Measurements from ENCODE around the gene HPX. TPM values are rescaled to one million over a fixed set of nuclear protein-coding genes. Genes with fewer than 3 reads are reported as not detected.

Gene HPX
- total RNA-seq: 0.29 TPM in 1 of 2 replicates, not detected in the other

DNA sequence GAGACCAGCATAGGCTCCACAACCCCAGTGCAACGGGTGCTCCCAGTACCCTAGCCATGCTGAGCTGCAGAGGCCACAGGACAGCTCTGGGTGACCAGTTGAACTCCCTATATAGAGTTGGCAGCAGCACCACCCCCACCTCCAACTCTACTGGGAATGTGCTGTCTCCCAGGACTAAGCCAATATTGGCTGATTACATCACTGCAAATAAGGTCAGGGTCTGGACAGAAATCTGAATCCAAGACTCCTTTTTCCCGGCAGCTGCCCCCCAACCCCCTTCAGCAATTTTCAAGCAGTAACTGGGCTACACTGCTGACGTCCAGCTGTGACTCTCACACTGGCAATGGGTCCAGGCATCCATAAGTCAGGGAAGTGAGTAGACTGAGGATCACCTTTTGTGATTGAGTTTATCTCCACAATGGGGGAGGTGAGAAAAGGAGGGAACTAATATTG lies at the start of gene HPX:
HPX (minus strand) TSS at position 82 of the 453 bp plus-strand sequence; CDS start at position 58, 24 bp downstream.

DNA sequence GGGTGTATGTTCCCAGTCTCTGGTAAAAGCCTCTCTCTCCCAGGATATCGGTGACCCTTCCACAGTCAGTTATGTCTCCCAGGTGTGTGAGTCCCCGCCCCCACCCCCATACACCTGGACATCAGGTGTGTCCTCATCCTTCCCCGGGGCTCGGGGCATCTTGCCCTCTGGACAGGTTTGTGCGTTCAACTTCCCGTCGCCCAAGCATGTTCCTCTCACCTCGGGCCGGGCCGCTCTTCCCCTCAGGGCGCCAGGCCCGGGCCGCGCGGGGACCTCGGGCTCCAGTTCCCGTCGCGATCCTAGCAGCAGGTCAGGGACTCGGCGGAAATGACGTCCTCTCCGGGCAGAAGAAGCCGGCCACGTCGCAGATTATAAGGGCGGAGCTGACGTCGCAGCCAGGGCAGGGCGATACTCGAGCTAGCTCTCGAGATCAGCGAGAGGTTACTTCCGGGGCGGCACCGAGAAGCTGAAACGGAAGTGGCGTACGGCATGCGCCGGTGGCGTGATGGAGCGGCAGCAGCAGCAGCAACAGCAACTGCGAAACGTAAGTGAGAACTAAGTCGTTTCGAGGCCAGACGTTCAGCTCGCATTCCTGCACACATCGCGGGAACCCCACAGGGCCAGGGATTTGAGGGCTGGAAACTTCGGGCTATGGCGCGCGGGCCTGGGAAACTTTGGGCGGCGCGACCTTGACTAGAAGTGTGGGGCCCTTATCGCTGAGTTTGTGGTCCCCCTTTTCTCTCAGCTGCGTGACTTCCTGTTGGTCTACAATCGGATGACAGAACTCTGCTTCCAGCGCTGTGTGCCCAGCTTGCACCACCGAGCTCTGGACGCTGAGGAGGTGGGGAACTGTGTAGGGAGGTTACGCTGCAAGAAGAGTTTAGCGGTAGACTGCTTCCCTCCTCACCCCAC lies 40.5 kb upstream of the HPX start, which contains the start of the genes ARFIP2 and TIMM10B:
ARFIP2 (minus strand) TSS at position 320 of the 912 bp plus-strand sequence. CDS start 910 bp downstream, outside the sequence.
TIMM10B (plus strand) TSS at position 490 of the 912 bp plus-strand sequence; CDS start at position 506, 16 bp downstream.

DNA sequence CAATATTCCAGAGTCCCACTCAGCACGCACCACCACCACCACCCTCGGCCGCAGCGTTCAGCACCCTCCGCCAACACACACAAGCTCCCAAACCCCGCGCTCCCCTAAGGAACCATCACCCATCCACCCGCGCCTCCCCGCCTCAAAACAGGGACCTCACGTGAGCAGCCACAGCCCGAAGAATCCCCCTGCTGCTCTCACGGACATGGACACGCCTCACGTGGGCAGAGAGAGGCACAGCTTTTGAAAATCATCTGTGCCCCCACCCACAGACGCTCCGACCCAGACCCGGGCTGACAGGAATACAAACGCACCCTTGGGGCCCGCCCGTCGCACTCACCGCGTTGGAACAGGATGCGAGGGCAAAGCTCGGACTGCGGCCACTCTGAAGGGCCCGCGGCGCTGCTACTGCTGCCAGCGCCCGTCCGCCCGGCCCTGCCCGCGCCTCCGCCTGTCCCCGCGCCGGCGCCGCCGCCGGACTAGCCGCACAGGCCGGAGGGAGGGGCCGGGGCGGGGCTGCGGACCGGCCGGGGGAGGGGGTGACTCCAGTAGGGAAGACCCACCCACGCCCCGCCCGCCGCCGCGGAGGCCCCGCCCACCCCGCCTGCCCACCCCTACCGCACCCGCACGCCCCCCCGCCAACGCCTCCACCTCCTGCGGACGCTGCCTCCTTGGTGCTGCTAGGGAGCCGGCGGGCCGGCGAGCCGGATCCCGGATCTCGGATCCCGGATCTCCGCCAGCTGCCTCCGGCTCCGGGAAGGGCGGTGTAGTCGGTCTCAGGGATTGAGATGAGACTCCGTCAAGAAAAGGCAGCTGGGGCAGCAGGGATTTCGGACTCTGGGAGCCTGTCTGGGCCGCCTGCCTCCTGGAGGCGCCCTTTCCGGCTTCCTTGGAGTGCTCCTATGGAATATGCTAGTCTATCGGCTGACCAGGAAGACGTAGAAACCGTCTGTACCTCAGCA lies 32.9 kb upstream of the HPX start, which contains the start of gene TRIM3:
TRIM3 (minus strand) TSS at position 491 of the 962 bp plus-strand sequence. CDS start 8,246 bp downstream, outside the sequence.

DNA sequence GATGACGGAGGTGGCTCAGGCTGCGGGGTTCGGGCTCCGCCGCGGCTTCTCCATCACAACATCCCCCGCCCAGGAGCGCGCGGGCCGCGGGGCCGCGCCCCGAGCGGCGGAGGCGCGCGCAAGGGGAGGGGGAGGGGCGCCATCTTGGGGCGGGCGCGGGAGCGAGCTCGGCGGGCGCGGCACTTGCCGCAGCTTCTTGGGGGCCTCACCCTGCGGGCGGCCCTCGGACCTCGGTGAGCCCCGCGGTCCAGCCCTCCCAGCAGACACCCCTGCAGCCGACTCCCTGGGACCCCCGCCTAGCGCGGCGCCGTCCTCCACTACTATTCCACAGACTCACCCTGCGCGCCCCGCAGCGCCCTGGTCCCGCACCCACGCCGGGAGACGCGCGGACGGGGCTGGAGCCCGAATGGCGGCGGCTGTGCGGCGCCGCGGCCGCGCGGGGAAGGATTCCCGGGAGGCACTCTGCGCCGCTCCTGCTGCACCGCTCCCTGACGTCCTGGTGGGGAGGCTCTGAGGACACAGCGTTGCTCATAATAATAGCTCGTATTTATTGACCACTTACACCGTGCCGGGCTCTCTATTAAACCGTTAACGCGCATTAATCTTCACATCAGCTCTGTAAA lies 21.7 kb downstream of the HPX start, which contains the start of gene APBB1:
APBB1 (minus strand) TSS at position 86 of the 623 bp plus-strand sequence. CDS start 7,747 bp downstream, outside the sequence.

GRCh38 chr11:6389905-6390717 lies 50.7 kb downstream of the HPX start, which contains the start of gene SMPD1:
TSS of gene SMPD1 (plus strand) at chr11:6390474. CDS start at chr11:6390599, 125 bp downstream.

Other genes with a start within 250 kb of the HPX start
- not detected in 2 replicates for gene OR52W1, start 241.8 kb downstream of the HPX start, total RNA-seq
- gene C11orf42, start 235.4 kb downstream of the HPX start, total RNA-seq: not detected in 2 replicates
- gene FHIP1B, start 206.4 kb downstream of the HPX start, total RNA-seq: 19.8 and 25.7 TPM in 2 replicates
- gene CNGA4, start 201.9 kb downstream of the HPX start, total RNA-seq: 0.12 TPM in 1 of 2 replicates, not detected in the other
- gene CCKBR, start 181.1 kb downstream of the HPX start, total RNA-seq: not detected in 2 replicates
- 469 and 520 TPM in 2 replicates for gene CAVIN3, start 120.5 kb downstream of the HPX start, total RNA-seq
- 47.8 and 55.1 TPM in 2 replicates for gene SMPD1, start 50.5 kb downstream of the HPX start, total RNA-seq
- gene APBB1, start 21.9 kb downstream of the HPX start, total RNA-seq: 20.8 and 21.2 TPM in 2 replicates
- 10.4 and 12.2 TPM in 2 replicates for gene TRIM3, start 33.0 kb upstream of the HPX start, total RNA-seq
- 39.4 and 45.2 TPM in 2 replicates for gene ARFIP2, start 40.3 kb upstream of the HPX start, total RNA-seq
- 19.1 and 31.7 TPM in 2 replicates for gene TIMM10B, start 40.5 kb upstream of the HPX start, total RNA-seq
- 1.4 and 2.3 TPM in 2 replicates for gene DNHD1, start 56.3 kb upstream of the HPX start, total RNA-seq
- 6.7 and 14.0 TPM in 2 replicates for gene RRP8, start 162.6 kb upstream of the HPX start, total RNA-seq
- 83.9 and 93.4 TPM in 2 replicates for gene ILK, start 162.8 kb upstream of the HPX start, total RNA-seq
- 57.7 and 71.8 TPM in 2 replicates for gene TAF10, start 171.2 kb upstream of the HPX start, total RNA-seq
- gene TPP1, start 178.4 kb upstream of the HPX start, total RNA-seq: 82.0 and 93.0 TPM in 2 replicates
- 1.6 and 2.0 TPM in 2 replicates for gene DCHS1, start 214.8 kb upstream of the HPX start, total RNA-seq
- 36.9 and 60.1 TPM in 2 replicates for gene MRPL17, start 242.4 kb upstream of the HPX start, total RNA-seq